OCI-LY7 (cell line): Measurements from ENCODE around the gene CXCL1. TPM values are rescaled to one million over a fixed set of nuclear protein-coding genes. Genes with fewer than 3 reads are reported as not detected.

Experiments used
- BruUV-seq: library from RNA; stranded (reverse); fragments of 400-500 nt; replicated peaks from 2 replicates; lab custom pipeline; 2021; lab: Mats Ljungman, UMichigan
- CTCF ChIA-PET: fragments of 300-600 bp; sonication (Branson Sonifier 250); formaldehyde crosslinking; loops from one replicate; lab custom pipeline; 2022; ENCODE audit warnings: antibody characterized with exemption; ENCODE audit not compliant: unreplicated experiment; lab: Charles Lee
- POLR2A ChIA-PET: fragments of 300-600 bp; sonication (Branson Sonifier 250); formaldehyde crosslinking; loops from one replicate; lab custom pipeline; 2022; ENCODE audit warnings: antibody characterized with exemption; lab: Charles Lee
- DNase-seq: peaks from one replicate; pipeline ENCODE4 v3.0.0-alpha.2; 2015; ENCODE audit warnings: low spot score
- H2AFZ ChIP-seq: fragments of 200-600 bp; sonication (generic), shearing (Covaris generic); 2 replicates; pipeline ENCODE4 v1.6.1; 2014; ENCODE audit warnings: mild to moderate bottlenecking, antibody characterized with exemption, low read length, moderate library complexity
- H3K27ac ChIP-seq: fragments of 200-600 bp; sonication (generic); 2 replicates; pipeline ENCODE4 v1.5.1; 2014; ENCODE audit warnings: mixed run types, low read depth, mild to moderate bottlenecking, moderate library complexity, low read length, inconsistent platforms; ENCODE audit not compliant: poor library complexity, severe bottlenecking
- H3K36me3 ChIP-seq: fragments of 200-600 bp; sonication (generic); 2 replicates; pipeline ENCODE4 v1.6.1; 2014; ENCODE audit warnings: mild to moderate bottlenecking, antibody characterized with exemption, low read length, moderate library complexity, mixed read lengths; ENCODE audit not compliant: insufficient read depth
- H3K4me1 ChIP-seq: fragments of 200-600 bp; sonication (generic); 2 replicates; pipeline ENCODE4 v1.5.1; 2014; ENCODE audit warnings: mild to moderate bottlenecking, low read length; ENCODE audit not compliant: insufficient read depth, poor library complexity, severe bottlenecking
- H3K4me2 ChIP-seq: fragments of 200-600 bp; sonication (generic); 2 replicates; pipeline ENCODE4 v1.6.1; 2014; ENCODE audit warnings: mild to moderate bottlenecking, low read length
- H3K4me3 ChIP-seq: fragments of 200-600 bp; sonication (generic); 2 replicates; pipeline ENCODE4 v1.5.1; 2014; ENCODE audit warnings: mild to moderate bottlenecking, low read depth, low read length; ENCODE audit not compliant: poor library complexity, severe bottlenecking
- H3K79me2 ChIP-seq: fragments of 200-600 bp; sonication (generic); 2 replicates; pipeline ENCODE4 v1.6.1; 2016; ENCODE audit warnings: low read depth, mild to moderate bottlenecking, low read length, moderate library complexity, mixed read lengths; ENCODE audit not compliant: insufficient read depth
- H3K9me2 ChIP-seq: fragments of 200-600 bp; sonication (generic); 2 replicates; pipeline ENCODE4 v1.6.1; 2016; ENCODE audit warnings: mild to moderate bottlenecking, low read length, mixed read lengths; ENCODE audit not compliant: insufficient read depth
- H3K9me3 ChIP-seq: fragments of 200-600 bp; sonication (generic); 2 replicates; pipeline ENCODE4 v1.6.1; 2014; ENCODE audit warnings: mild to moderate bottlenecking, mixed run types, low read length, mixed read lengths
- H4K20me1 ChIP-seq: fragments of 200-600 bp; sonication (generic); 2 replicates; pipeline ENCODE4 v1.6.1; 2014; ENCODE audit warnings: mild to moderate bottlenecking, antibody characterized with exemption, low read length, moderate library complexity, mixed read lengths; ENCODE audit not compliant: insufficient read depth
- CTCF ChIP-seq: fragments of 200-600 bp; sonication (generic); conservative IDR thresholded peaks from 2 replicates; pipeline ENCODE4 v1.5.1; 2014; ENCODE audit warnings: mild to moderate bottlenecking, antibody characterized with exemption, low read length, moderate library complexity, mixed read lengths
- EZH2phosphoT487 ChIP-seq: fragments of 200-600 bp; sonication (generic); IDR thresholded peaks from 2 replicates; pipeline ENCODE4 v1.6.1; 2018; ENCODE audit warnings: low read depth, borderline replicate concordance, mild to moderate bottlenecking, mixed run types, antibody characterized with exemption, low read length, moderate library complexity, mixed read lengths
- intact Hi-C: fragments of 100-400 bp; cut with micrococcal nuclease; formaldehyde crosslinking; loops from one replicate; pipeline ENCODE4 v1.10.0; 2022; ENCODE audit not compliant: unreplicated experiment
- total RNA-seq, 2 experiments: library from RNA; depleted of rRNA in 1 of 2; stranded (reverse); fragments of >200 nt in 1 of 2; shearing (Covaris generic) in 1 of 2; gene quantifications; 2 replicates each; pipeline ENCODE4 v1.2.3, GENCODE V29; 2014 to 2022

CXCL1 gene
- total RNA-seq, 2 experiments from 2014 or later, result not detected

GRCh38 chr4:73866246-73866645, 2.9 kb upstream of the CXCL1 start:
- H3K79me2 ChIP-seq, result no peaks in the 10 kb centered on the region
- H2AFZ ChIP-seq, result no peak overlapping the region
- CTCF ChIA-PET, result no interaction called here
- DNase-seq, result no peak
- BruUV-seq, result no TSS peak
- intact Hi-C loops, result no loop called here
- no peak for TF ChIP-seq CTCF
- TF ChIP-seq EZH2phosphoT487, result no peak
- H3K27ac ChIP-seq, result no peak overlapping the region
- H4K20me1 ChIP-seq, result no peaks in the 10 kb centered on the region
- no peaks in the 10 kb centered on the region for H3K9me3 ChIP-seq
- POLR2A ChIA-PET, result no interaction called here
- no peaks in the 10 kb centered on the region for H3K36me3 ChIP-seq
- H3K4me1 ChIP-seq, result no peaks in the 10 kb centered on the region
- no peak overlapping the region for H3K4me3 ChIP-seq
- no peaks in the 10 kb centered on the region for H3K9me2 ChIP-seq
- H3K4me2 ChIP-seq, result no peak overlapping the region

DNA sequence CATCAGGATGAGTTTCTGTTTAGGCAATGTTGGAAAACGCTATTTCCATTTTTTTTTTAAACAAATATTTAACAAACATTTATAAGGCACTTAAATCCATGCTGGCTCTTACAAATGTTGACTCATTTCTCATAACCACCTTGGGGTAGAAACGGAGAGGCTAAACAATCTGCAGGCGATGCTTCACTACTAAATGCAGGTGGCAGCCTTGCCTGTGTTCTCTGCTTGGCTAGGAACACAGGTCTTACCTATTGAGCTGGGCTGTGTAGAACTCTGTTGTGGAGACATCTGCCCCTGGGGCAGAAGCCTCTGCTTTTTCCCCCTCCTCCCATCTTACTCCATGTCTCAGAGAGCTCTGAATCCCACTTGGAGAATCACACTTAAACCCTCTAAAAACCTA, 1.4 kb upstream of the CXCL1 start:
- Histone ChIP-seq H3K9me3 (no peaks in the 10 kb centered on the region), H3K27ac (no peak overlapping the region), H3K79me2 (no peaks in the 10 kb centered on the region), H3K9me2 (no peaks in the 10 kb centered on the region), H3K4me2 (no peak overlapping the region), H4K20me1 (no peaks in the 10 kb centered on the region), H3K36me3 (no peaks in the 10 kb centered on the region), H2AFZ (no peak overlapping the region), H3K4me3 (no peak overlapping the region), H3K4me1 (no peaks in the 10 kb centered on the region)
- POLR2A ChIA-PET, result no interaction called here
- intact Hi-C loops, result no loop called here
- TF ChIP-seq EZH2phosphoT487 (no peak), CTCF (no peak)
- DNase-seq, result no peak
- CTCF ChIA-PET, result no interaction called here
- BruUV-seq, result no TSS peak

DNA sequence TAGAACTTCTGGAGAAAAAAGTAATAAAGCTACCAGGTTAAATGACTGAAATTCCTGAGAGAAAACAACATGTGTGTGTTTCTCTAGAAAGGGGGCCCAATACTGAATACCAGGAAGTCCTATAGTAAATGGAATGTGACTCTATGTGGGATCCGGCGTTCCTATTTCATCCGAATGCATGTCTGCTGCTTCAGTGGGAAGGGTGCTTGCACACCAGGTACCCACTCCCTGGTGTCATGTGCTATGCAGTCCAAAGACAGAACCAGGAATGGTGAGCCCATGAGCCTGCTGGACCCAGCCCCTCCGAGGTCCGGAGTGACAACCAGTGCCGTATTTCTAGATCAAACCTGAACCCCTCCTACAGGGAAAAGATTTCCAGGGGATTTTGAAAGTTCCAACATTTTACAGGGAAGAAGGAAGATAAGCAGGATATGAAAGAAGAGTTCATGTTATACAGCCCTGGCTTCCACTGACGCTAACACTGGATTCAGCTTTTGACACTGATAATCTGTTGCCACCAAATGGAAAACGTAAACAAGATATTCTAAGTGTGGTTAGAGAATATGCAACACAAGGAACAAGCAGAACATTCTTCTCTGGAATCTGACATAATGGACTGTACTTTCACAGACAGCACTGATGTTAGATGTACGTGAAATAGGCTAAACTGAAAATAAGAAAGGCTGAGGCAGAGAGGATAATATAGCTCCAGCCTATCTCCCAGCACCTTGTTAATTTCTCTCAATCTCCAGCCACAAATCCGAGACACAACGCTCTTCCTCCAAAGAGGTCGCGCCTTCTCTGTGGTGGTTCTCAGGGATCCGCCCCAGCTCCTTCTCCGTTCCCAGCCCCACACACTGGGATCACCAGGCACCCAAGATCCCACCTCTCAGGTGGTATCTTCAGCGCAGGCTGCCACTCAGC, 725 bp upstream of the CXCL1 start:
- H3K4me1 ChIP-seq, result no peaks in the 10 kb centered on the region
- no peak overlapping the region for H3K27ac ChIP-seq
- no peaks in the 10 kb centered on the region for H3K79me2 ChIP-seq
- POLR2A ChIA-PET, result no interaction called here
- BruUV-seq, result no TSS peak
- intact Hi-C loops, result no loop called here
- H3K36me3 ChIP-seq, result no peaks in the 10 kb centered on the region
- no peak overlapping the region for H3K4me3 ChIP-seq
- no peaks in the 10 kb centered on the region for H3K9me2 ChIP-seq
- no peak overlapping the region for H3K4me2 ChIP-seq
- H2AFZ ChIP-seq, result no peak overlapping the region
- CTCF ChIA-PET, result no interaction called here
- no peak for DNase-seq
- H4K20me1 ChIP-seq, result no peaks in the 10 kb centered on the region
- no peaks in the 10 kb centered on the region for H3K9me3 ChIP-seq
- TF ChIP-seq CTCF, result no peak
- no peak for TF ChIP-seq EZH2phosphoT487
